Lower leg skin (tissue), 4 donors: ENCODE measurements around the gene HDAC4. TPM values are rescaled to one million over a fixed set of nuclear protein-coding genes. Genes with fewer than 3 reads are reported as not detected.

Experiments
- DNase-seq, 2 donors: peaks; one replicate each; pipeline ENCODE4 v3.0.0-alpha.2; 2019; ENCODE audit warnings: low spot score in 2 of 2
- H3K4me3 ChIP-seq: fragments of 200-600 bp; sonication (generic); 2 replicates; pipeline ENCODE4 v1.5.1; 2017; ENCODE audit warnings: mild to moderate bottlenecking, low read depth; ENCODE audit not compliant: poor library complexity, severe bottlenecking
- POLR2A ChIP-seq, 2 donors: fragments of 450-650 bp; IDR thresholded peaks; one replicate each; pipeline ENCODE4 v1.6.1; 2016 to 2017; ENCODE audit warnings: antibody characterized with exemption in 2 of 2, mild to moderate bottlenecking in 1 of 2, moderate library complexity in 1 of 2
- WGBS, 2 donors: methylation state at CpG; one replicate each; pipeline ENCODE4 v1.1.5; 2018; 5-methylcytosine and 5-hydroxymethylcytosine counted together
- intact Hi-C: fragments of 100-400 bp; cut with DNase I; formaldehyde crosslinking; loops from one replicate; pipeline ENCODE4 v1.15.0; 2023; ENCODE audit warnings: low total_unique reads
- total RNA-seq, 4 donors: library from RNA; depleted of rRNA; stranded (reverse); fragments of >200 nt; gene quantifications; one replicate each; pipeline ENCODE4 v1.1.0, GENCODE V29; 2016
- TF ChIP-seq, protein P1 (sequence below), 3 donors: fragments of 450-650 bp; IDR thresholded peaks; one replicate each; pipeline ENCODE4 v1.5.1; 2016; ENCODE audit warnings: antibody characterized with exemption in 3 of 3, mild to moderate bottlenecking in 3 of 3, moderate library complexity in 2 of 3

HDAC4 gene
- total RNA-seq, 4 donors from 2014 or later: 27.4 to 85.5 (median 57.9) TPM

DNA sequence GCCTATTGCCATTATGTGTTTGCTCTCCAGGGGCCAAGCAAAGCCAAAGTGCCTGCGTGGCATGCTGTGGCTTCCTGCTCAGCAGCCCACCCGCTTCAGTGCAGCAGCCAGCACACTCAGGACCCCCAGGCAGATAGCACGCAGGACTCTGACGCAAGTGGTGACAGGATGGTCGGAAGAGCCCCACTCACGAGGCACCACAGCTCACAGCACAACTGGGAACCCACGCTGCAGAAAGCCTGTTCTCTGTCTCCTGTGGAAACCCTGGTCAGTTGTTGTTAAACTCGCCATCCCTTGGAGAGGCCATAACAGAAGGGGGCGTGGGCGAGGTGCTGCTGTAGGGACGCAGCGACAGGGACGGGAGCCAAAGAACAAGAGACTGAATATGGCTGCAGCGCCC lies 76.4 kb downstream of the HDAC4 start:
- intact Hi-C loops: no loop called here
- TF ChIP-seq, protein P1, sequence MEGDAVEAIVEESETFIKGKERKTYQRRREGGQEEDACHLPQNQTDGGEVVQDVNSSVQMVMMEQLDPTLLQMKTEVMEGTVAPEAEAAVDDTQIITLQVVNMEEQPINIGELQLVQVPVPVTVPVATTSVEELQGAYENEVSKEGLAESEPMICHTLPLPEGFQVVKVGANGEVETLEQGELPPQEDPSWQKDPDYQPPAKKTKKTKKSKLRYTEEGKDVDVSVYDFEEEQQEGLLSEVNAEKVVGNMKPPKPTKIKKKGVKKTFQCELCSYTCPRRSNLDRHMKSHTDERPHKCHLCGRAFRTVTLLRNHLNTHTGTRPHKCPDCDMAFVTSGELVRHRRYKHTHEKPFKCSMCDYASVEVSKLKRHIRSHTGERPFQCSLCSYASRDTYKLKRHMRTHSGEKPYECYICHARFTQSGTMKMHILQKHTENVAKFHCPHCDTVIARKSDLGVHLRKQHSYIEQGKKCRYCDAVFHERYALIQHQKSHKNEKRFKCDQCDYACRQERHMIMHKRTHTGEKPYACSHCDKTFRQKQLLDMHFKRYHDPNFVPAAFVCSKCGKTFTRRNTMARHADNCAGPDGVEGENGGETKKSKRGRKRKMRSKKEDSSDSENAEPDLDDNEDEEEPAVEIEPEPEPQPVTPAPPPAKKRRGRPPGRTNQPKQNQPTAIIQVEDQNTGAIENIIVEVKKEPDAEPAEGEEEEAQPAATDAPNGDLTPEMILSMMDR (IDR thresholded peaks at IDR 0.05): no peak
- TF ChIP-seq POLR2A (IDR thresholded peaks at IDR 0.05): no peak
- DNase-seq: peak in 1 of 2 donors; percentile 76
- H3K4me3 ChIP-seq: no peak overlapping the region
- 88 to 93% methylated on average over 14 of the region's 14 CpGs for WGBS, 2 donors

DNA sequence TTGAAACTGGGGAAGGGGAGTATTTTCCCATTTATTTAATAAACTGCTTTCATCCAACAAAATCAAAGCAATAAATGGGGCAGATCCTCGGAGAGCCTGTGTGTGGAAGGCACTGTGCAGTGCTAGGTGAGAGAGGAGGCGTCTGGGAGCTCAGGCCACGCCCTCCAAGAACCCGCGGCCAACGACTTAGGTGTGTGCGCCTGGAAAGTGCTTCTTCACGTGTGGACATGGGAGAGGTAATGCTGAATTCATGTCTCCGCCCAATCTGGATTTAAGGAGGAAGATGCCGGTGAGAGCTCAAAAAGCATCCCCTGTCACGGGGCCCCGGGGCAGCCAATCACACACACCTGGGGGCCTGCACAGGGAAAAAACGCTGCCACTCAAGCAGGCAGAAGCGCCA lies 77.4 kb downstream of the HDAC4 start:
- intact Hi-C loops: no loop called here
- no peak for TF ChIP-seq POLR2A (IDR thresholded peaks at IDR 0.05)
- TF ChIP-seq, protein P1 (IDR thresholded peaks at IDR 0.05): no peak
- 57 to 67% methylated on average over 14 of the region's 14 CpGs for WGBS, 2 donors
- H3K4me3 ChIP-seq: no peak overlapping the region
- peak in 1 of 2 donors; percentile 84 for DNase-seq

DNA sequence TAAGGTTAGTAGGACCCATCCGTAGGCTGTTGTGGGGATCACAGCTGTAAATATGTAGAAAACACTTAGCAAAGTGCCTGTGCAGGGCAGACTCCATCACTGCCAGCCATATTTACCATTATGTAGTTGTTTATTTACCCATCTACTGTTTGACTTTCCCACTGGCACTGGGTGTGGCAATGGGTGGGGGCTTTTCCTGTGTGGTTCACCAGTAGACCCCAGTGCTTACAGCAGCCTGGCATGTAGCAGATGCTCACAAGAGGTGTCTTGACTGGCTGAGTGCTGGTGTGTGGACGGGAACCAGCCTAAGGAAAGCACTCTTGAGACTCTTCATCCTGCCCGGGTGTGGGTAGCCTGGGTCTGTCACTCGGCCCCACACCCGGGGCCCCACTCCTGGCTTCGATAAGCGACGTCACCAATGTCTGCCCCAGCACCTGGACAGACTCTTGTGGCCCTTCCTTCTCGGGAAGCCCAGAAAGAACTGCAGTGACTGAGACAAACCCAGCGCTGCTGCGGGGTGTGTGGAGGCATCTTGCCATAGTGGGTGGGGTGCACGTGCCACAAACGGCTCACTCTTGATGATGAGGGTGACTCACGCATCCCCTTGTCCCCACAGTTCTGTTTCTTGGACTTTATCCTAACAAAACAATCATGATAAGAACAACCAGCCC lies 78.3 kb downstream of the HDAC4 start:
- no peak overlapping the region for H3K4me3 ChIP-seq
- TF ChIP-seq, protein P1 (IDR thresholded peaks at IDR 0.05): no peak
- TF ChIP-seq POLR2A (IDR thresholded peaks at IDR 0.05): no peak
- peak in 1 of 2 donors; percentile 90 for DNase-seq
- intact Hi-C loops: no loop called here
- WGBS, 2 donors: 49 to 53% methylated on average over 14 of the region's 14 CpGs

DNA sequence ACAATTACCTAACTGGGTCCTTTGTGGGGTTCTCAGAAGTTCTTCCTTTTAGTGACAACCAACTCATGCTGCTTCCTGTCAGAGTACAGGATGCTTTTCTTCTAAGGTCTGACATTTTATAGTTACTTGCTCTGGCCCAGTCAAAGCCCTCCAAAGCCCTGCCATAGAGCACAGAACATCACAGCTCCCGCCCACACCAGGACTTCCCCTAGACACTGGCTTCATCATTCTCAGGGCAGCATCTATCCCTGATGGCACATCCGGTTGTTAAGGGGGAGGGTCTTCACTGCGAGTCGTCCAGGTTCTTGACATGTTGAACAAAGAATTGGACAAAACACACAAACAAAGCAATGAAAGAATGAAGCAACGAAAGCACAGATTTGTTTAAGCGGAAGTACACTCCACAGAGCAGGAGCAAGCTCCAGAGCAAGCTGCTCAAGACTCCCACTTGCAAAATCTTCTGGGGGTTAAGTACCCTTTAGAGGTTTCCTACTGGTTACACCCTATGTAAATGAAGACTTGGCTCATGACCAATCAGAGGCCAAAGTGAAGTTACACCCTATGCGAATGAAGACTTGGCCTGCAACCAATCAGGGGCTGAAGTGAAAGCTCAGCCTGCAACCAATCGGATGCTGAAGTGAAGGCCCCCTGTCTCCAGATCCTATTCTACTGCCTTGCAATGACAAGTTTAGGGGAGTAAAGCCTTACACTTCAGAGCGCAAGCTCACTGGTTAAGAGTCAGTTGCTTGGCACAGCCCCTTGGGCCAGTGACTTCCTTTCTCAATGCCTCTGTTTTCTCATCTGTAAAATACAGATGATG lies 79.0 kb downstream of the HDAC4 start:
- no peak overlapping the region for H3K4me3 ChIP-seq
- peak in 1 of 2 donors; percentile 60 for DNase-seq
- TF ChIP-seq, protein P1 (IDR thresholded peaks at IDR 0.05): no peak
- no peak for TF ChIP-seq POLR2A (IDR thresholded peaks at IDR 0.05)
- WGBS, 2 donors: 88% methylated on average over 9 of the region's 9 CpGs
- intact Hi-C loops: no loop called here

DNA sequence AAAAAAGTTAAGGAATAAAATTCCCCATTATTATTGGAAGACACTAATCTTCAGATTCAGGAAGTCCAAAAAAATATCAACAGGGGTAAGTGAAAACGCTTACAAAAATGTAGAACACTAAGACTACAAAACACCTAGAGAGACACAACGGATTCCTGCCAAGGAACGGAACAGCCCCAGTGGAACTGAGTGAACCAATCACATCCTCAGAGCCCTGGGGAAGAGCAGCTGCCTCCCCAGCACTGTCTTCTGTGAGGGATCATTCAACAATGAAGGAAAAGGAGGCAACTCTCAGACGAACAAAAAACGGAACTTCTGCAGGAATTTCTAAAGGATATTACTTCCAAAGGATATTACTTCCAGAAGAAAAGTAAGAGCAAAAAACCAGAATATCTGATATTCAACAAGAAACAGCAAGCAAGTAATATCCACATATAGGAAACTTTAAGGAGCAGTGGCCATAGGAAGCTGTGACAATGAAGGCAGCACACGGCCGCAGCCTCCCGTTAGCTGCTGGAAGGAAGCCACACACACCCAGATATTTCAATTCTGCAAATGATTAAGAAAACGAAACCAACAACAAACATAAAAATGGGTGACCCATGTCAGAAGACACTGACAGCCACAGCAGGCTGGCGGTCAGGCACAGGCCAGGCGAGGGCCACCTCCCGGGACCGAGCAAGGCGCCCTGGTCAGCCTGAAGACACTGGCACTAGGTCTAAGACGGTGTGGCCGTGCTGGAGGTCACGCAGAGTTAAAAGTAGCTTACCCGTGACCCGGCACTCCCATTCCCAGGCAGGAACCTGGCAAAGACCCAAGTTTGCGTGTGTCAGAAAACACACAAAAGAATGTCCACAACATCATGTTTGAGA lies 81.8 kb downstream of the HDAC4 start:
- TF ChIP-seq POLR2A (IDR thresholded peaks at IDR 0.05): no peak
- TF ChIP-seq, protein P1 (IDR thresholded peaks at IDR 0.05): no peak
- DNase-seq: peak in 1 of 2 donors; percentile 90
- H3K4me3 ChIP-seq: no peak overlapping the region
- WGBS, 2 donors: 40 to 46% methylated on average over 20 of the region's 20 CpGs
- intact Hi-C loops: no loop called here
